Limb (tissue), 2 donors: ENCODE data around the gene H6PD.
A peak's percentile ranks its signal among the peaks of the same experiment; 100 is the strongest.

ENCODE experiments used
- DNase-seq, 2 donors: peaks; one replicate each; pipeline ENCODE4 v3.0.0-alpha.2; 2016; ENCODE audit errors: extremely low spot score in 2 of 2

H6PD gene

GRCh38 chr1:9316512-9316911 lies 81.9 kb downstream of the H6PD start:
- no peak for DNase-seq

GRCh38 chr1:9317072-9317471 lies 82.5 kb downstream of the H6PD start:
- no peak for DNase-seq

GRCh38 chr1:9317591-9318417 lies 83.2 kb downstream of the H6PD start:
- peak in 1 of 2 donors; percentile 64 for DNase-seq

GRCh38 chr1:9319208-9319788 lies 84.7 kb downstream of the H6PD start:
- DNase-seq = no peak

GRCh38 chr1:9319789-9320519 lies 85.4 kb downstream of the H6PD start:
- DNase-seq = no peak
